Pancreas (tissue), 10 donors: ENCODE results near the gene DEDD. TPM values are rescaled to one million over a fixed set of nuclear protein-coding genes. Genes with fewer than 3 reads are reported as not detected.
A peak's percentile ranks its signal among the peaks of the same experiment; 100 is the strongest.

Experiments
- ATAC-seq, 4 donors: fragments of 200-7000 bp; cut with Tn5 transposase; one replicate each; pipeline versions ENCODE4 v1.8.0 to v1.9.1; 2020; ENCODE audit warnings: mild to moderate bottlenecking in 4 of 4, moderate library complexity in 4 of 4
- DNase-seq, 6 donors: peaks; one replicate each; pipeline ENCODE4 v3.0.0-alpha.2; 2020
- FAIRE-seq: peaks from 2 replicates; lab custom pipeline; 2012; peaks lifted over from hg19 to GRCh38; lab: Jason Lieb, UNC
- H3K27ac ChIP-seq, 4 donors: fragments of 200-600 bp; sonication (generic); 1 replicate in 3 of 4; 2 replicates in 1 of 4; pipeline versions ENCODE4 v1.5.0 to v1.8.0; 2020
- H3K27me3 ChIP-seq, 4 donors: fragments of 200-600 bp; one replicate each; pipeline ENCODE4 v1.8.0; 2021
- H3K36me3 ChIP-seq, 3 donors: fragments of 200-600 bp; sonication (generic) in 1 of 3; one replicate each; pipeline versions ENCODE4 v1.5.0 to v1.8.0; 2020 to 2021
- H3K4me1 ChIP-seq, 3 donors: fragments of 200-600 bp; one replicate each; pipeline ENCODE4 v1.8.0; 2021
- H3K4me3 ChIP-seq, 4 donors: fragments of 200-600 bp; sonication (generic) in 2 of 4; one replicate each; pipeline versions ENCODE4 v1.5.0 to v1.8.0; 2020 to 2021
- H3K9me3 ChIP-seq, 4 donors: fragments of 200-600 bp; one replicate each; pipeline ENCODE4 v1.8.0; 2021
- CTCF ChIP-seq, 4 donors: fragments of 200-600 bp; sonication (generic) in 3 of 4; IDR thresholded peaks; one replicate each; pipeline versions ENCODE4 v1.5.0 to v1.8.0; 2021; ENCODE audit warnings: antibody characterized with exemption in 4 of 4
- WGBS, 2 donors: extraction: QIAGEN DNeasy Blood & Tissue Kit; methylation state at CpG; one replicate each; pipeline ENCODE4 v1.1.7; 2013; 5-methylcytosine and 5-hydroxymethylcytosine counted together
- intact Hi-C, 3 donors: fragments of 100-400 bp; cut with DNase I; formaldehyde crosslinking; loops; one replicate each; pipeline versions ENCODE4 v1.11.1 to v1.14.2; 2022
- polyA plus RNA-seq, 2 donors: library from polyadenylated mRNA; stranded (reverse); fragments of 200-250 nt; gene quantifications; one replicate each; pipeline ENCODE4 v1.2.3, GENCODE V29; 2013
- total RNA-seq, 6 donors: library from RNA; stranded (reverse); fragmentation: NEBNext Ultra II Directional in 4 of 6; extraction: Animal tissue kit (Norgen Biotek cat#: 25700) in 4 of 6; gene quantifications; one replicate each; pipeline versions ENCODE4 v1.2.1 to v1.2.4, GENCODE V29; 2021 to 2023
- donor health status: healthy with polysubstance abuse.
- donor health status: DM: no; HTN: no; CAD: no; lungs with moderate emphysema.
- donor health status: DM: no; HTN: no; CAD: no.
- donor health status: control.
- donor health status: control.
- donor health status: Bipolar disorder and iron deficiency.
- donor health status: DM: yes; HTN: yes; CAD: no.
- donor health status: DM: no; HTN: no; CAD: no.
- donor health status: DM: no; HTN: no; CAD: no.
- donor health status: DM: yes; HTN: yes; CAD: no.

Gene DEDD
- total and polyA plus RNA-seq, 8 donors: 11.1 to 20.8 (median 15.6) TPM

GRCh38 chr1:161122967-161123366 lies 9.5 kb downstream of the DEDD start:
- Histone ChIP-seq H3K27ac (no peak overlapping the region), H3K27me3 (no peaks in the 10 kb centered on the region), H3K36me3 (peaks cover 0 to 45% (median 21%) of the 10 kb centered on the region in 3 donors), H3K9me3 (no peaks in the 10 kb centered on the region), H3K4me3 (no peak overlapping the region), H3K4me1 (peaks cover 16 to 24% (median 21%) of the 10 kb centered on the region in 3 donors)
- TF ChIP-seq CTCF (IDR thresholded peaks at IDR 0.05): no peak
- intact Hi-C loops: no loop called here
- DNase-seq (no peak), ATAC-seq (no peak), FAIRE-seq (no peak)
- 80 to 87% methylated on average over 6 of the region's 6 CpGs for WGBS, 2 donors

- DNase-seq: no peak
- intact Hi-C loops: no loop called here
- ATAC-seq: no peak
- H3K4me1 ChIP-seq: peaks cover 16 to 24% (median 23%) of the 10 kb centered on the region in 3 donors
- no peaks in the 10 kb centered on the region for H3K9me3 ChIP-seq
- TF ChIP-seq CTCF (IDR thresholded peaks at IDR 0.05): no peak
- no peak for FAIRE-seq
- WGBS, 2 donors: 83 to 85% methylated on average over 4 of the region's 4 CpGs
- H3K4me3 ChIP-seq: no peak overlapping the region
- H3K27ac ChIP-seq: no peak overlapping the region
- no peaks in the 10 kb centered on the region for H3K27me3 ChIP-seq
- peaks cover 0 to 44% (median 21%) of the 10 kb centered on the region in 3 donors for H3K36me3 ChIP-seq
Measured at GRCh38 chr1:161121834-161122233, 10.6 kb downstream of the DEDD start.

GRCh38 chr1:161121042-161121650 lies 11.3 kb downstream of the DEDD start:
- ATAC-seq (no peak), DNase-seq (no peak), FAIRE-seq (no peak)
- Histone ChIP-seq H3K9me3 (no peaks in the 10 kb centered on the region), H3K27ac (peak overlapping the region in 2 of 4 donors; percentile 19 to 82), H3K27me3 (no peaks in the 10 kb centered on the region), H3K4me1 (peaks cover 21 to 30% (median 24%) of the 10 kb centered on the region in 3 donors), H3K4me3 (no peak overlapping the region), H3K36me3 (peaks cover 0 to 44% (median 21%) of the 10 kb centered on the region in 3 donors)
- TF ChIP-seq CTCF (IDR thresholded peaks at IDR 0.05): no peak
- intact Hi-C loops: no loop called here
- 87 to 98% methylated on average over 3 of the region's 3 CpGs for WGBS, 2 donors

GRCh38 chr1:161119092-161119903 lies 13.2 kb downstream of the DEDD start:
- Histone ChIP-seq H3K27ac (peak overlapping the region; percentile 77 to 95 (median 86)), H3K4me1 (peaks cover 30 to 33% (median 31%) of the 10 kb centered on the region in 3 donors), H3K4me3 (peak overlapping the region in 3 of 4 donors; percentile 60 to 97 (median 96)), H3K36me3 (peaks cover 0 to 33% (median 21%) of the 10 kb centered on the region in 3 donors), H3K27me3 (no peaks in the 10 kb centered on the region), H3K9me3 (no peaks in the 10 kb centered on the region)
- WGBS, 2 donors: 15% methylated on average over 10 of the region's 10 CpGs
- peak; percentile 61 to 82 (median 76) for DNase-seq
- no peak for FAIRE-seq
- TF ChIP-seq CTCF (IDR thresholded peaks at IDR 0.05): peak in 2 of 4 donors; percentile 12 to 13
- intact Hi-C loops: no loop called here
- ATAC-seq: peak; percentile 60 to 72 (median 70)
